ENCODE data around the gene PAIP2. TPM values are rescaled to one million over a fixed set of nuclear protein-coding genes. Genes with fewer than 3 reads are reported as not detected.

The PAIP2 gene
- polyA plus RNA-seq, 1 of the 3 experiments (the other 2 are of a cell fraction), result 73.2 TPM

DNA sequence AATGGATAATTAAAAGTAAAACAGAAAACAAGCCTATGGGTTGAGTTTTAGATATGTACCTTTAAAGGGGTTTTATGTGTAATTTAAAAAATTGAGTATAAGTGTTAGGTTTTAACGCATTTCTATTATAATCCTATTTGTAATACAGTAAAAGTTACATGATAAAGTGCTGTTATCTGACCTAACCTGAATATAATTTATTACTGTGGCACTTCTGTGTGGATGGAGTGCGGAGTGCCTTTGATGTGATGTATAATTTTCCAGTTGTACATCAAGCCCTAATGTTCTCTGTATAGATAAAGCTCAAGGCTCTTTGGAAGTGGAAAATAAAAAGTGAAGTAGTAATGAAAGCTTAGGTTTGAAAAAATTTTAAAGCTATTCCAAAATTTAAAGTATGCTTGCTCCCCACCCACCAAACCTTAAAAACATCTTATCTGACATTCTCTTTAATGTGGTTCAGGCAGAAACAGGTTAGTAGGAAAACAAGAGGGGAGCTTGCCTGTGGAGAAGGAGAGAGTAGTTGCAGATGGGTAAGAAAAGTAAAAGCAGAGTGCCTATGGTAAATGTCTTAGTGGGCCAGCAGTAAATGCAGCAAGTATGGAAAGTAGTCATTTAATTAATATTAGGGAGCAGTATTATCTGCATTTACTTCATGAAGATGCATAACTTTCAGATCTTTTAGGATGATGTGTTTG lies 44.1 kb upstream of the PAIP2 start:
- Histone ChIP-seq H3K9me2 (no peaks in the 10 kb centered on the region), H3K4me2 (peak overlapping the region; percentile 73; the same call in 1 of the 2 replicates), H2AFZ (ENCODE audit: low read depth) (no peak overlapping the region), H3K4me1 (ENCODE audit: control insufficient read depth in 1 of 2, insufficient read depth in 2 of 2, low read depth in 1 of 2, low read length in 1 of 2) (peaks cover 10 to 20% of the 10 kb centered on the region in 2 experiments; a peak in 3 of 4 replicates), H3K9ac (no peak overlapping the region), H3K9me3 (no peaks in the 10 kb centered on the region), H4K20me1 (ENCODE audit: insufficient read depth) (peaks cover 81% of the 10 kb centered on the region), H3K27ac (ENCODE audit: low read depth in 2 of 2, low read length in 1 of 2) (no peak overlapping the region), H3K4me3 (ENCODE audit: low read depth in 2 of 2, low read length in 1 of 2) (no peak overlapping the region), H3K27me3 (ENCODE audit: insufficient read depth) (no peaks in the 10 kb centered on the region), H3F3A (replicated peaks; ENCODE audit: insufficient read depth) (peaks cover 25% of the 10 kb centered on the region), H3K36me3 (replicated peaks in 1 of 2; ENCODE audit: control insufficient read depth in 1 of 2, insufficient read depth in 2 of 2, low read length in 1 of 2) (no peaks in the 10 kb centered on the region), H3K79me2 (ENCODE audit: insufficient read depth) (peaks cover 90% of the 10 kb centered on the region)
- CTCF ChIA-PET, result interaction anchor here (1.7 kb wide), 1 partner anchor 16 kb away, joined by 6 read pairs; no protein-coding TSS in a partner anchor
- 86% methylated on average over 2 of the region's 2 CpGs for WGBS (ENCODE audit: low lambda C conversion rate)
- POLR2A ChIA-PET, result interaction anchor here (1.0 to 1.7 kb wide), 2 partner anchors 10 to 45 kb away, joined by 3 to 4 read pairs; partner anchors contain the start of gene PAIP2
- TF ChIP-seq NFIC (IDR thresholded peaks at IDR 0.05; ENCODE audit: borderline replicate concordance) (no peak), EZH2phosphoT487 (IDR thresholded peaks at IDR 0.05; ENCODE audit: borderline replicate concordance, low read depth) (no peak), CHD2 (IDR thresholded peaks at IDR 0.05; ENCODE audit: low read length, partially characterized antibody) (no peak), USF1 (IDR thresholded peaks at IDR 0.05; ENCODE audit: borderline replicate concordance, low read depth) (no peak), USF2 (IDR thresholded peaks at IDR 0.05; ENCODE audit: borderline replicate concordance, low read depth, low read length) (no peak), GATA2 (CRISPR knock-in tag; IDR thresholded peaks at IDR 0.05) (no peak), RCOR1 (IDR thresholded peaks at IDR 0.05; ENCODE audit: low read length) (no peak), GABPA (IDR thresholded peaks at IDR 0.05; ENCODE audit: low read depth) (no peak), RAD21 (IDR thresholded peaks at IDR 0.05; ENCODE audit: low read length) (no peak), TCF12 (IDR thresholded peaks at IDR 0.05) (no peak), SMC3 (IDR thresholded peaks at IDR 0.05; ENCODE audit: low read depth, low read length) (no peak), ELF1 (IDR thresholded peaks at IDR 0.05) (no peak), JUND (IDR thresholded peaks at IDR 0.05) (no peak), POLR2AphosphoS5 (IDR thresholded peaks at IDR 0.05; ENCODE audit: low read depth, low read length) (no peak), TEAD4 (IDR thresholded peaks at IDR 0.05; ENCODE audit: borderline replicate concordance, insufficient read depth) (no peak), REST (IDR thresholded peaks at IDR 0.05; ENCODE audit: low read depth, low read length) (no peak), PBX3 (IDR thresholded peaks at IDR 0.05) (no peak)
- TF ChIP-seq, protein P1, sequence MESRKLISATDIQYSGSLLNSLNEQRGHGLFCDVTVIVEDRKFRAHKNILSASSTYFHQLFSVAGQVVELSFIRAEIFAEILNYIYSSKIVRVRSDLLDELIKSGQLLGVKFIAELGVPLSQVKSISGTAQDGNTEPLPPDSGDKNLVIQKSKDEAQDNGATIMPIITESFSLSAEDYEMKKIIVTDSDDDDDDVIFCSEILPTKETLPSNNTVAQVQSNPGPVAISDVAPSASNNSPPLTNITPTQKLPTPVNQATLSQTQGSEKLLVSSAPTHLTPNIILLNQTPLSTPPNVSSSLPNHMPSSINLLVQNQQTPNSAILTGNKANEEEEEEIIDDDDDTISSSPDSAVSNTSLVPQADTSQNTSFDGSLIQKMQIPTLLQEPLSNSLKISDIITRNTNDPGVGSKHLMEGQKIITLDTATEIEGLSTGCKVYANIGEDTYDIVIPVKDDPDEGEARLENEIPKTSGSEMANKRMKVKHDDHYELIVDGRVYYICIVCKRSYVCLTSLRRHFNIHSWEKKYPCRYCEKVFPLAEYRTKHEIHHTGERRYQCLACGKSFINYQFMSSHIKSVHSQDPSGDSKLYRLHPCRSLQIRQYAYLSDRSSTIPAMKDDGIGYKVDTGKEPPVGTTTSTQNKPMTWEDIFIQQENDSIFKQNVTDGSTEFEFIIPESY (IDR thresholded peaks at IDR 0.05; ENCODE audit: borderline replicate concordance, low read depth), result no peak
- no peak for DNase-seq

All from SK-N-SH (cell line).